WTC11 (cell line): Measurements from ENCODE around the gene ADGRB3. TPM values are rescaled to one million over a fixed set of nuclear protein-coding genes. Genes with fewer than 3 reads are reported as not detected.

Experiments
- ATAC-seq: fragments of 200-7000 bp; cut with Tn5 transposase; 2 replicates; pipeline ENCODE4 v1.10.0; 2021; ENCODE audit warnings: mild to moderate bottlenecking, moderate library complexity
- CTCF ChIA-PET: fragments of 300-600 bp; sonication (Branson Sonifier 250); formaldehyde crosslinking; loops from one replicate; lab custom pipeline; 2021; ENCODE audit warnings: antibody characterized with exemption; lab: Charles Lee
- POLR2A ChIA-PET: fragments of 350-600 bp; sonication (Branson Sonifier 250); formaldehyde crosslinking; loops from one replicate; lab custom pipeline; 2021; ENCODE audit warnings: antibody characterized with exemption; lab: Charles Lee
- DNase-seq: peaks from one replicate; pipeline ENCODE4 v3.0.0; 2021; ENCODE audit warnings: low spot score
- H3K27ac Mint-ChIP-seq: 2 replicates; pipeline ENCODE4 v1.8.0; 2021; ENCODE audit warnings: mixed read lengths
- H3K27me3 Mint-ChIP-seq: 2 replicates; pipeline ENCODE4 v1.8.0; 2021; ENCODE audit warnings: low read depth, mild to moderate bottlenecking, moderate library complexity, mixed read lengths
- H3K36me3 Mint-ChIP-seq: 2 replicates; pipeline ENCODE4 v1.8.0; 2021; ENCODE audit warnings: mixed read lengths
- H3K4me1 Mint-ChIP-seq: 2 replicates; pipeline ENCODE4 v1.8.0; 2022; ENCODE audit warnings: mixed read lengths
- H3K4me3 Mint-ChIP-seq: 2 replicates; pipeline ENCODE4 v1.8.0; 2021; ENCODE audit warnings: mild to moderate bottlenecking, moderate library complexity, mixed read lengths
- H3K9me3 Mint-ChIP-seq: 2 replicates; pipeline ENCODE4 v1.8.0; 2021; ENCODE audit warnings: mixed read lengths
- ARID4B ChIP-seq: sonication (generic); formaldehyde crosslinking; IDR thresholded peaks from 2 replicates; pipeline ENCODE4 v1.8.0; 2023; ENCODE audit warnings: missing genetic modification reagents, mild to moderate bottlenecking, borderline replicate concordance
- ATF2 ChIP-seq: sonication (generic); formaldehyde crosslinking; IDR thresholded peaks from 2 replicates; pipeline ENCODE4 v1.8.1; 2022; ENCODE audit warnings: low read depth, missing genetic modification reagents, borderline replicate concordance
- CREB1 ChIP-seq: sonication (generic); formaldehyde crosslinking; IDR thresholded peaks from 2 replicates; pipeline ENCODE4 v1.8.0; 2023; ENCODE audit warnings: mild to moderate bottlenecking, missing genetic modification reagents
- E2F4 ChIP-seq: sonication (generic); formaldehyde crosslinking; IDR thresholded peaks from 2 replicates; pipeline ENCODE4 v1.8.1; 2022; ENCODE audit warnings: low read depth, mild to moderate bottlenecking, moderate library complexity, missing genetic modification reagents, borderline replicate concordance
- FOXK1 ChIP-seq: sonication (generic); formaldehyde crosslinking; IDR thresholded peaks from 2 replicates; pipeline ENCODE4 v1.8.0; 2022; ENCODE audit warnings: mild to moderate bottlenecking, moderate library complexity, missing genetic modification reagents
- FOXP4 ChIP-seq: sonication (generic); formaldehyde crosslinking; IDR thresholded peaks from 2 replicates; pipeline ENCODE4 v1.8.0; 2022; ENCODE audit warnings: mild to moderate bottlenecking, missing genetic modification reagents
- GTF2I ChIP-seq: fragments of 250-450 bp; sonication (Bioruptor Pico); conservative IDR thresholded peaks from 2 replicates; pipeline ENCODE4 v1.4.0; 2021; ENCODE audit warnings: mild to moderate bottlenecking
- HMGA2 ChIP-seq: fragments of 250-450 bp; sonication (Bioruptor Pico); IDR thresholded peaks from 2 replicates; pipeline ENCODE4 v1.4.0; 2021; ENCODE audit warnings: mild to moderate bottlenecking, moderate library complexity
- IRF2 ChIP-seq: sonication (generic); formaldehyde crosslinking; IDR thresholded peaks from 2 replicates; pipeline ENCODE4 v1.8.0; 2022; ENCODE audit warnings: low read depth, missing genetic modification reagents, borderline replicate concordance
- NFE2L1 ChIP-seq: sonication (generic); formaldehyde crosslinking; IDR thresholded peaks from 2 replicates; pipeline ENCODE4 v1.8.1; 2023; ENCODE audit warnings: missing genetic modification reagents
- NR2C2 ChIP-seq: sonication (generic); formaldehyde crosslinking; IDR thresholded peaks from 2 replicates; pipeline ENCODE4 v1.8.0; 2022; ENCODE audit warnings: mild to moderate bottlenecking, missing genetic modification reagents
- PRDM15 ChIP-seq: sonication (generic); formaldehyde crosslinking; IDR thresholded peaks from 2 replicates; pipeline ENCODE4 v1.8.0; 2022; ENCODE audit warnings: missing genetic modification reagents
- SP1 ChIP-seq: sonication (generic); formaldehyde crosslinking; conservative IDR thresholded peaks from 2 replicates; pipeline ENCODE4 v1.8.1; 2022; ENCODE audit warnings: missing genetic modification reagents
- STAT6 ChIP-seq: sonication (generic); formaldehyde crosslinking; conservative IDR thresholded peaks from 2 replicates; pipeline ENCODE4 v1.8.1; 2023; ENCODE audit warnings: mild to moderate bottlenecking, low read depth, missing genetic modification reagents, moderate library complexity
- ZNF232 ChIP-seq: sonication (generic); formaldehyde crosslinking; IDR thresholded peaks from 2 replicates; pipeline ENCODE4 v1.8.0; 2022; ENCODE audit warnings: mild to moderate bottlenecking, missing genetic modification reagents
- ZNF317 ChIP-seq: sonication (generic); formaldehyde crosslinking; IDR thresholded peaks from 2 replicates; pipeline ENCODE4 v1.8.1; 2023; ENCODE audit warnings: low read depth, mild to moderate bottlenecking, moderate library complexity, missing genetic modification reagents, borderline replicate concordance
- ZNF416 ChIP-seq: fragments of 250-450 bp; sonication (Bioruptor Pico); IDR thresholded peaks from 2 replicates; pipeline ENCODE4 v1.9.0; 2021; ENCODE audit warnings: mild to moderate bottlenecking, inconsistent platforms
- total RNA-seq: library from RNA; stranded (reverse); gene quantifications from 3 replicates; pipeline ENCODE4 v1.2.3, GENCODE V29; 2021

ADGRB3 gene
- total RNA-seq, 1 experiment from 2014 or later: 1.9 TPM

- TF ChIP-seq FOXP4 (CRISPR knock-in tag): no peak
- no peak for TF ChIP-seq NR2C2
- TF ChIP-seq, all 79 proteins: peak for 0
Observed at GRCh38 chr6:69265706-69266105, 630.6 kb downstream of the ADGRB3 start (continued).

GRCh38 chr6:69276204-69276603 lies 641.1 kb downstream of the ADGRB3 start:
- Mint-ChIP-seq H3K36me3 (no peaks in the 10 kb centered on the region), H3K27me3 (no peaks in the 10 kb centered on the region), H3K4me1 (no peaks in the 10 kb centered on the region), H3K9me3 (no peaks in the 10 kb centered on the region), H3K4me3 (no peak overlapping the region)
- no peak for DNase-seq
- no peak for ATAC-seq
- POLR2A ChIA-PET: no interaction called here
- no peak for TF ChIP-seq CREB1
- no peak for TF ChIP-seq ZNF416
- TF ChIP-seq GTF2I: no peak
- no peak for TF ChIP-seq NFE2L1
- no peak for TF ChIP-seq ARID4B (CRISPR knock-in tag)
- TF ChIP-seq PRDM15 (CRISPR knock-in tag): no peak
- no peak for TF ChIP-seq ZNF317
- TF ChIP-seq, all 79 proteins: peak for 0
- no peak overlapping the region for H3K27ac Mint-ChIP-seq
- CTCF ChIA-PET: no interaction called here

- no peak overlapping the region for H3K4me3 Mint-ChIP-seq
- peak; percentile 48; the same call in 1 of the 2 replicates for ATAC-seq
- H3K27me3 Mint-ChIP-seq: no peaks in the 10 kb centered on the region
- H3K27ac Mint-ChIP-seq: no peak overlapping the region
- H3K9me3 Mint-ChIP-seq: no peaks in the 10 kb centered on the region
- no peak for DNase-seq
- CTCF ChIA-PET: no interaction called here
- POLR2A ChIA-PET: no interaction called here
- H3K36me3 Mint-ChIP-seq: no peaks in the 10 kb centered on the region
- H3K4me1 Mint-ChIP-seq: peaks cover 13% of the 10 kb centered on the region
- TF ChIP-seq ATF2 (CRISPR knock-in tag) (no peak), E2F4 (CRISPR knock-in tag) (no peak), HMGA2 (CRISPR knock-in tag) (no peak), IRF2 (no peak), STAT6 (CRISPR knock-in tag) (no peak), FOXK1 (CRISPR knock-in tag) (no peak), ZNF232 (CRISPR knock-in tag) (no peak), SP1 (no peak)
Observed at GRCh38 chr6:69279805-69280204, 644.7 kb downstream of the ADGRB3 start.
